B cell (primary cell): ENCODE results near the gene KLHL13. TPM values are rescaled to one million over a fixed set of nuclear protein-coding genes. Genes with fewer than 3 reads are reported as not detected.

Experiments
- ATAC-seq: fragments of 200-7000 bp; cut with Tn5 transposase; one replicate; pipeline ENCODE4 v1.10.0; 2021; ENCODE audit warnings: low read depth, mild to moderate bottlenecking, moderate number of reproducible peaks, moderate library complexity
- CTCF ChIA-PET: fragments of 350-600 bp; sonication (Branson Sonifier 250); formaldehyde crosslinking; loops from one replicate; lab custom pipeline; 2021; ENCODE audit warnings: antibody characterized with exemption, inconsistent platforms; lab: Charles Lee
- POLR2A ChIA-PET: fragments of 350-600 bp; sonication (Branson Sonifier 250); formaldehyde crosslinking; loops from one replicate; lab custom pipeline; 2021; ENCODE audit warnings: antibody characterized with exemption; lab: Charles Lee
- DNase-seq: peaks from one replicate; pipeline ENCODE4 v3.0.0; 2013
- H2AFZ ChIP-seq: 2 replicates; pipeline ENCODE4 v1.6.1; 2012; ENCODE audit warnings: mild to moderate bottlenecking, low read depth, low read length; ENCODE audit not compliant: insufficient read depth, poor library complexity, severe bottlenecking
- H3K27ac ChIP-seq, 2 donors: 1 replicate in 1 of 2; 2 replicates in 1 of 2; pipeline ENCODE4 v1.5.1; 2012 to 2013; ENCODE audit warnings: low read length in 2 of 2, mild to moderate bottlenecking in 2 of 2, moderate library complexity in 1 of 2
- H3K27me3 ChIP-seq, 4 experiments: fragments of 200-600 bp in 1 of 4; sonication (generic) in 1 of 4; replicated peaks in 1 of 4; 1 replicate in 2 of 4; 2 replicates in 2 of 4; pipeline versions ENCODE4 v1.6.1 to v1.7.0; 2013 to 2016; ENCODE audit warnings: low read length in 3 of 4, mild to moderate bottlenecking in 2 of 4, mixed read lengths in 1 of 4, moderate library complexity in 1 of 4; ENCODE audit not compliant: insufficient read depth in 4 of 4, control insufficient read depth in 3 of 4; ENCODE audit errors: control extremely low read depth in 1 of 4
- H3K36me3 ChIP-seq, 2 experiments: replicated peaks in 1 of 2; 1 replicate in 1 of 2; 2 replicates in 1 of 2; pipeline versions ENCODE4 v1.6.1 to v1.7.1; 2013; ENCODE audit warnings: low read length in 1 of 2; ENCODE audit not compliant: insufficient read depth in 2 of 2, control insufficient read depth in 1 of 2; ENCODE audit errors: control extremely low read depth in 1 of 2, extremely low read depth in 1 of 2
- H3K4me1 ChIP-seq, 2 donors: fragments of 200-600 bp in 1 of 2; sonication (generic) in 1 of 2; 1 replicate in 1 of 2; 2 replicates in 1 of 2; pipeline versions ENCODE4 v1.5.1 to v1.6.1; 2013 to 2017; ENCODE audit warnings: low read length in 2 of 2; ENCODE audit not compliant: control insufficient read depth in 2 of 2, insufficient read depth in 2 of 2
- H3K4me2 ChIP-seq: replicated peaks from 2 replicates; pipeline ENCODE3; 2012; ENCODE audit warnings: mild to moderate bottlenecking, low read depth, low read length; ENCODE audit not compliant: poor library complexity, severe bottlenecking
- H3K4me3 ChIP-seq, 5 experiments: fragments of 200-600 bp in 1 of 5; sonication (generic) in 1 of 5; 1 replicate in 3 of 5; 2 replicates in 2 of 5; pipeline versions ENCODE4 v1.5.1 to v1.7.0; 2011 to 2016; ENCODE audit warnings: low read length in 4 of 5, mild to moderate bottlenecking in 4 of 5, low read depth in 2 of 5, control low read depth in 1 of 5, moderate library complexity in 1 of 5; ENCODE audit not compliant: insufficient read depth in 1 of 5; ENCODE audit errors: control extremely low read depth in 1 of 5, extremely low read depth in 1 of 5
- H3K79me2 ChIP-seq: fragments of 200-600 bp; sonication (generic); one replicate; pipeline ENCODE4 v1.6.0; 2016; ENCODE audit warnings: low read length; ENCODE audit not compliant: control insufficient read depth, insufficient read depth
- H3K9ac ChIP-seq: fragments of 200-600 bp; sonication (generic); 2 replicates; pipeline ENCODE4 v1.6.1; 2017; ENCODE audit warnings: mild to moderate bottlenecking, low read length, moderate library complexity
- H3K9me3 ChIP-seq, 3 donors: one replicate each; pipeline versions ENCODE4 v1.6.1 to v1.7.1; 2013; ENCODE audit warnings: low read length in 2 of 3; ENCODE audit not compliant: control insufficient read depth in 2 of 3, insufficient read depth in 1 of 3; ENCODE audit errors: control extremely low read depth in 1 of 3
- H4K20me1 ChIP-seq: 2 replicates; pipeline ENCODE4 v1.6.0; 2012; ENCODE audit warnings: mild to moderate bottlenecking, low read length; ENCODE audit not compliant: insufficient read depth, control insufficient read depth, poor library complexity, severe bottlenecking
- H3K27ac Mint-ChIP-seq: one replicate; pipeline ENCODE4 v1.8.0; 2021; ENCODE audit warnings: mixed read lengths
- H3K27me3 Mint-ChIP-seq: one replicate; pipeline ENCODE4 v1.8.0; 2021; ENCODE audit warnings: mixed read lengths
- H3K4me1 Mint-ChIP-seq: one replicate; pipeline ENCODE4 v1.8.0; 2021; ENCODE audit warnings: mixed read lengths
- H3K4me3 Mint-ChIP-seq: one replicate; pipeline ENCODE4 v1.8.0; 2021; ENCODE audit warnings: mixed read lengths
- H3K9me3 Mint-ChIP-seq: one replicate; pipeline ENCODE4 v1.8.0; 2022; ENCODE audit warnings: mixed read lengths; ENCODE audit not compliant: insufficient read depth
- CTCF ChIP-seq: fragments of 200-600 bp; IDR thresholded peaks from one replicate; pipeline ENCODE4 v1.8.0; 2022; ENCODE audit warnings: antibody characterized with exemption, mild to moderate bottlenecking
- EZH2 ChIP-seq: IDR thresholded peaks from 2 replicates; pipeline ENCODE4 v1.6.1; 2012; ENCODE audit warnings: borderline replicate concordance, low read depth, mild to moderate bottlenecking, moderate library complexity, low read length; ENCODE audit not compliant: insufficient read depth, poor library complexity, severe bottlenecking
- WGBS: methylation state at CpG from one replicate; pipeline ENCODE4 v1.1.5; 2013; ENCODE audit warnings: missing lambda C conversion rate; ENCODE audit not compliant: insufficient coverage; 5-methylcytosine and 5-hydroxymethylcytosine counted together
- intact Hi-C: fragments of 100-400 bp; cut with micrococcal nuclease; formaldehyde crosslinking; loops from one replicate; pipeline ENCODE4 v1.10.0; 2022
- polyA plus RNA-seq: library from polyadenylated mRNA; depleted of rRNA; stranded (reverse); fragments of >200 nt; gene quantifications from 2 replicates; pipeline ENCODE4 v1.2.3, GENCODE V29; 2012
- total RNA-seq, 2 donors: library from RNA; stranded (reverse); fragments of 120-200 nt in 1 of 2; gene quantifications; 1 replicate in 1 of 2; 2 replicates in 1 of 2; pipeline versions ENCODE4 v1.2.3 to v1.2.4, GENCODE V29; 2013 to 2022

Gene KLHL13
- total and polyA plus RNA-seq, 2 donors (not counting 1 experiment from before 2014, with no cell fraction given): 0.04 TPM; not detected in 1

- DNase-seq: no peak
- Histone ChIP-seq H3K4me2 (no peak overlapping the region), H2AFZ (no peak overlapping the region), H3K9me3 (no peaks in the 10 kb centered on the region), H3K36me3 (no peaks in the 10 kb centered on the region), H3K4me3 (no peak overlapping the region), H3K79me2 (no peaks in the 10 kb centered on the region), H3K27me3 (no peaks in the 10 kb centered on the region), H3K27ac (no peak overlapping the region), H3K9ac (no peak overlapping the region), H4K20me1 (no peaks in the 10 kb centered on the region), H3K4me1 (no peaks in the 10 kb centered on the region)
- H3K4me3 Mint-ChIP-seq: no peak overlapping the region
- no peaks in the 10 kb centered on the region for H3K4me1 Mint-ChIP-seq
- no peaks in the 10 kb centered on the region for H3K27me3 Mint-ChIP-seq
- no peak for TF ChIP-seq CTCF
- TF ChIP-seq EZH2: no peak
- ChIA-PET POLR2A (no interaction called here), CTCF (no interaction called here)
- intact Hi-C loops: no loop called here
- no peaks in the 10 kb centered on the region for H3K9me3 Mint-ChIP-seq
- no peak overlapping the region for H3K27ac Mint-ChIP-seq
- WGBS: no CpG with 5 or more reads among the region's 1 CpG
- ATAC-seq: no peak
Observed at GRCh38 chrX:117919755-117920154, 196.9 kb downstream of the KLHL13 start.

- Histone ChIP-seq H3K36me3 (no peaks in the 10 kb centered on the region), H3K9me3 (no peaks in the 10 kb centered on the region), H3K27ac (no peak overlapping the region), H3K79me2 (no peaks in the 10 kb centered on the region), H3K4me3 (no peak overlapping the region), H2AFZ (no peak overlapping the region), H3K27me3 (no peaks in the 10 kb centered on the region), H3K4me2 (no peak overlapping the region), H3K9ac (no peak overlapping the region), H3K4me1 (no peaks in the 10 kb centered on the region), H4K20me1 (no peaks in the 10 kb centered on the region)
- no peak for DNase-seq
- no peaks in the 10 kb centered on the region for H3K4me1 Mint-ChIP-seq
- no peak for TF ChIP-seq EZH2
- H3K27me3 Mint-ChIP-seq: no peaks in the 10 kb centered on the region
- no CpG with 5 or more reads among the region's 1 CpG for WGBS
- intact Hi-C loops: no loop called here
- no peak overlapping the region for H3K4me3 Mint-ChIP-seq
- ChIA-PET CTCF (no interaction called here), POLR2A (no interaction called here)
- no peaks in the 10 kb centered on the region for H3K9me3 Mint-ChIP-seq
- no peak overlapping the region for H3K27ac Mint-ChIP-seq
- no peak for ATAC-seq
Observed at GRCh38 chrX:117910216-117910615, 206.4 kb downstream of the KLHL13 start.
